ENCODE data around the gene GULP1. TPM values are rescaled to one million over a fixed set of nuclear protein-coding genes. Genes with fewer than 3 reads are reported as not detected.

The GULP1 gene
- total RNA-seq, 4 donors from 2014 or later = 6.4 to 44.1 (median 25.4) TPM

GRCh38 chr2:188511346-188511745 lies 219.7 kb downstream of the GULP1 start:
- DNase-seq = no peak
- H3K27ac ChIP-seq = no peak overlapping the region
- 63% methylated on average over 2 of the region's 2 CpGs; no CpG with 5 or more reads in 1 of the 2 donors for WGBS, 2 donors (ENCODE audit: low coverage in 1 of 2)
- in situ Hi-C loops (cut with MboI; ENCODE audit: low pct_ligation_motif_present in 1 of 4, low pct_unique_long_range_greater_than_20kb in 1 of 4, low sequenced_read_pairs in 3 of 4) = loop anchor here (25.0 kb wide), 1 partner anchor 924 kb away; no protein-coding TSS in a partner anchor
- intact Hi-C loops (cut with DNase I; ENCODE audit: low total_unique reads) = no loop called here
- no peaks in the 10 kb centered on the region for H3K9me3 ChIP-seq
- TF ChIP-seq CTCF (IDR thresholded peaks at IDR 0.05) = no peak
- TF ChIP-seq POLR2A (IDR thresholded peaks at IDR 0.05) = no peak
- TF ChIP-seq POLR2AphosphoS5 (IDR thresholded peaks at IDR 0.05) = no peak
- no peak for TF ChIP-seq EP300 (IDR thresholded peaks at IDR 0.05; ENCODE audit: low read depth)
- no peak overlapping the region for H3K4me3 ChIP-seq
- H3K36me3 ChIP-seq = no peaks in the 10 kb centered on the region
- no peaks in the 10 kb centered on the region for H3K4me1 ChIP-seq
- no peaks in the 10 kb centered on the region for H3K27me3 ChIP-seq

GRCh38 chr2:188512456-188512855 lies 220.8 kb downstream of the GULP1 start:
- 0 to 6% methylated on average over 2 of the region's 2 CpGs for WGBS, 2 donors (ENCODE audit: low coverage in 1 of 2)
- peak in 3 of 5 experiments; percentile 21 to 34 (median 33) for TF ChIP-seq CTCF (IDR thresholded peaks at IDR 0.05)
- TF ChIP-seq POLR2A (IDR thresholded peaks at IDR 0.05) = no peak

GRCh38 chr2:188515918-188516317 lies 224.2 kb downstream of the GULP1 start:
- no peaks in the 10 kb centered on the region for H3K36me3 ChIP-seq
- in situ Hi-C loops (cut with MboI; ENCODE audit: low pct_ligation_motif_present in 1 of 4, low pct_unique_long_range_greater_than_20kb in 1 of 4, low sequenced_read_pairs in 3 of 4) = loop anchor here (25.0 kb wide), 1 partner anchor 929 kb away; no protein-coding TSS in a partner anchor
- WGBS, 2 donors (ENCODE audit: low coverage in 1 of 2) = 75 to 80% methylated on average over 1 of the region's 1 CpG
- peaks cover 0 to 10% (median 6%) of the 10 kb centered on the region in 4 donors for H3K4me1 ChIP-seq
- no peak for TF ChIP-seq EP300 (IDR thresholded peaks at IDR 0.05; ENCODE audit: low read depth)
- TF ChIP-seq POLR2A (IDR thresholded peaks at IDR 0.05) = no peak
- TF ChIP-seq POLR2AphosphoS5 (IDR thresholded peaks at IDR 0.05) = no peak
- no peak for TF ChIP-seq CTCF (IDR thresholded peaks at IDR 0.05)
- DNase-seq = no peak
- no peaks in the 10 kb centered on the region for H3K9me3 ChIP-seq
- intact Hi-C loops (cut with DNase I; ENCODE audit: low total_unique reads) = no loop called here
- H3K27ac ChIP-seq = no peak overlapping the region
- H3K27me3 ChIP-seq = no peaks in the 10 kb centered on the region
- no peak overlapping the region for H3K4me3 ChIP-seq

More at GRCh38 chr2:188512456-188512855, 220.8 kb downstream of the GULP1 start:
- Histone ChIP-seq H3K27me3 (no peaks in the 10 kb centered on the region), H3K9me3 (no peaks in the 10 kb centered on the region), H3K4me1 (no peaks in the 10 kb centered on the region), H3K4me3 (no peak overlapping the region), H3K36me3 (no peaks in the 10 kb centered on the region), H3K27ac (no peak overlapping the region)
- DNase-seq = no peak
- in situ Hi-C loops (cut with MboI; ENCODE audit: low pct_ligation_motif_present in 1 of 4, low pct_unique_long_range_greater_than_20kb in 1 of 4, low sequenced_read_pairs in 3 of 4) = loop anchor here (25.0 kb wide), 1 partner anchor 925 kb away; no protein-coding TSS in a partner anchor
- intact Hi-C loops (cut with DNase I; ENCODE audit: low total_unique reads) = no loop called here

- Histone ChIP-seq H3K9me3 (no peaks in the 10 kb centered on the region), H3K27ac (peak overlapping the region; percentile 25 to 40 (median 28)), H3K4me3 (no peak overlapping the region), H3K27me3 (no peaks in the 10 kb centered on the region), H3K36me3 (no peaks in the 10 kb centered on the region), H3K4me1 (peaks cover 0 to 10% (median 6%) of the 10 kb centered on the region in 4 donors)
- TF ChIP-seq CTCF (IDR thresholded peaks at IDR 0.05) (no peak), POLR2A (IDR thresholded peaks at IDR 0.05) (no peak), EP300 (IDR thresholded peaks at IDR 0.05; ENCODE audit: low read depth) (no peak), POLR2AphosphoS5 (IDR thresholded peaks at IDR 0.05) (no peak)
- in situ Hi-C loops (cut with MboI; ENCODE audit: low pct_ligation_motif_present in 1 of 4, low pct_unique_long_range_greater_than_20kb in 1 of 4, low sequenced_read_pairs in 3 of 4) (loop anchor here (25.0 kb wide), 1 partner anchor 930 kb away; no protein-coding TSS in a partner anchor), intact Hi-C loops (cut with DNase I; ENCODE audit: low total_unique reads) (no loop called here)
- DNase-seq = no peak
- 57 to 60% methylated on average over 1 to 7 of the region's 7 CpGs for WGBS, 2 donors (ENCODE audit: low coverage in 1 of 2)
These were observed 226.0 kb downstream of the GULP1 start for GRCh38 chr2:188517549-188518215.
